ENCODE results near the gene NLGN1.
"Not testable (repeated sequence)": the region's sequence is repeated elsewhere in the genome, so short reads cannot be mapped to it uniquely, and the experiment has no call there.

NLGN1 gene

GRCh38 chr3:173416070-173416469 is 18.5 kb downstream of the NLGN1 start:
- no peak for DNase-seq
- in situ Hi-C loops (cut with MboI; ENCODE audit: low pct_unique_long_range_greater_than_20kb, low sequenced_read_pairs), result no loop called here

- in situ Hi-C loops (cut with MboI; ENCODE audit: low pct_unique_long_range_greater_than_20kb, low sequenced_read_pairs), result no loop called here
- no peak for DNase-seq
Observed at GRCh38 chr3:173429076-173429475, 31.5 kb downstream of the NLGN1 start.

- in situ Hi-C loops (cut with MboI; ENCODE audit: low pct_unique_long_range_greater_than_20kb, low sequenced_read_pairs), result no loop called here
- DNase-seq, result no peak
Observed at GRCh38 chr3:173429527-173429926, 32.0 kb downstream of the NLGN1 start.

- DNase-seq, result no peak
- in situ Hi-C loops (cut with MboI; ENCODE audit: low pct_unique_long_range_greater_than_20kb, low sequenced_read_pairs), result no loop called here
Observed at GRCh38 chr3:173430576-173430975, 33.0 kb downstream of the NLGN1 start.

- in situ Hi-C loops (cut with MboI; ENCODE audit: low pct_unique_long_range_greater_than_20kb, low sequenced_read_pairs), result no loop called here
- no peak for DNase-seq
Observed at GRCh38 chr3:173439004-173439403, 41.5 kb downstream of the NLGN1 start.

GRCh38 chr3:173440514-173440913 is 43.0 kb downstream of the NLGN1 start:
- DNase-seq, result no peak
- in situ Hi-C loops (cut with MboI; ENCODE audit: low pct_unique_long_range_greater_than_20kb, low sequenced_read_pairs), result no loop called here

GRCh38 chr3:173451561-173451960 is 54.0 kb downstream of the NLGN1 start:
- in situ Hi-C loops (cut with MboI; ENCODE audit: low pct_unique_long_range_greater_than_20kb, low sequenced_read_pairs), result not testable (repeated sequence)

GRCh38 chr3:173463250-173463649 is 65.7 kb downstream of the NLGN1 start:
- in situ Hi-C loops (cut with MboI; ENCODE audit: low pct_unique_long_range_greater_than_20kb, low sequenced_read_pairs), result no loop called here
- DNase-seq, result no peak

More at GRCh38 chr3:173451561-173451960, 54.0 kb downstream of the NLGN1 start:
- not testable (repeated sequence) for DNase-seq

- in situ Hi-C loops (cut with MboI; ENCODE audit: low pct_unique_long_range_greater_than_20kb, low sequenced_read_pairs), result no loop called here
- no peak for DNase-seq
Observed at GRCh38 chr3:173465112-173465511, 67.6 kb downstream of the NLGN1 start.

- in situ Hi-C loops (cut with MboI; ENCODE audit: low pct_unique_long_range_greater_than_20kb, low sequenced_read_pairs), result no loop called here
- DNase-seq, result no peak
Observed at GRCh38 chr3:173465898-173466678, 68.5 kb downstream of the NLGN1 start.

- in situ Hi-C loops (cut with MboI; ENCODE audit: low pct_unique_long_range_greater_than_20kb, low sequenced_read_pairs), result no loop called here
- DNase-seq, result no peak
Observed at GRCh38 chr3:173467501-173467900, 70.0 kb downstream of the NLGN1 start.

- no peak for DNase-seq
- in situ Hi-C loops (cut with MboI; ENCODE audit: low pct_unique_long_range_greater_than_20kb, low sequenced_read_pairs), result no loop called here
Observed at GRCh38 chr3:173473237-173473636, 75.7 kb downstream of the NLGN1 start.

- in situ Hi-C loops (cut with MboI; ENCODE audit: low pct_unique_long_range_greater_than_20kb, low sequenced_read_pairs), result no loop called here
- DNase-seq, result no peak
Observed at GRCh38 chr3:173479301-173479700, 81.8 kb downstream of the NLGN1 start.

GRCh38 chr3:173501931-173502489 is 104.5 kb downstream of the NLGN1 start:
- no peak for DNase-seq
- in situ Hi-C loops (cut with MboI; ENCODE audit: low pct_unique_long_range_greater_than_20kb, low sequenced_read_pairs), result no loop called here

- in situ Hi-C loops (cut with MboI; ENCODE audit: low pct_unique_long_range_greater_than_20kb, low sequenced_read_pairs), result no loop called here
- no peak for DNase-seq
Observed at GRCh38 chr3:173502983-173503568, 105.5 kb downstream of the NLGN1 start.

GRCh38 chr3:173510565-173510964 is 113.0 kb downstream of the NLGN1 start:
- in situ Hi-C loops (cut with MboI; ENCODE audit: low pct_unique_long_range_greater_than_20kb, low sequenced_read_pairs), result no loop called here
- DNase-seq, result no peak

GRCh38 chr3:173513123-173513522 is 115.6 kb downstream of the NLGN1 start:
- no peak for DNase-seq
- in situ Hi-C loops (cut with MboI; ENCODE audit: low pct_unique_long_range_greater_than_20kb, low sequenced_read_pairs), result no loop called here

GRCh38 chr3:173529062-173529711 is 131.6 kb downstream of the NLGN1 start:
- DNase-seq, result peak; percentile 24
- in situ Hi-C loops (cut with MboI; ENCODE audit: low pct_unique_long_range_greater_than_20kb, low sequenced_read_pairs), result no loop called here

- no peak for DNase-seq
- in situ Hi-C loops (cut with MboI; ENCODE audit: low pct_unique_long_range_greater_than_20kb, low sequenced_read_pairs), result no loop called here
Observed at GRCh38 chr3:173531602-173532001, 134.1 kb downstream of the NLGN1 start.

GRCh38 chr3:173538410-173538809 is 140.9 kb downstream of the NLGN1 start:
- no peak for DNase-seq
- in situ Hi-C loops (cut with MboI; ENCODE audit: low pct_unique_long_range_greater_than_20kb, low sequenced_read_pairs), result no loop called here

All from KBM-7 (cell line).